HG03354 (cell line): ENCODE results near the gene SCN3B.

Experiments used
- ATAC-seq: cut with Tn5 transposase; IDR thresholded peaks from one replicate; pipeline ENCODE4 v1.9.1; 2021; ENCODE audit warnings: mild to moderate bottlenecking; ENCODE audit not compliant: unreplicated experiment, poor library complexity, severe bottlenecking

SCN3B gene

GRCh38 chr11:123580557-123581275, 73.7 kb downstream of the SCN3B start:
- peak; percentile 87 for ATAC-seq

- ATAC-seq = no peak
Measured at GRCh38 chr11:123580137-123580536, 74.3 kb downstream of the SCN3B start.

GRCh38 chr11:123579482-123579812, 75.0 kb downstream of the SCN3B start:
- no peak for ATAC-seq
